Measurements from ENCODE around the gene TTYH3. TPM values are rescaled to one million over a fixed set of nuclear protein-coding genes. Genes with fewer than 3 reads are reported as not detected.
A peak's percentile ranks its signal among the peaks of the same experiment; 100 is the strongest.

TTYH3 gene
- total and polyA plus RNA-seq, 2 experiments from 2014 or later, result 46.3 to 108 TPM

DNA sequence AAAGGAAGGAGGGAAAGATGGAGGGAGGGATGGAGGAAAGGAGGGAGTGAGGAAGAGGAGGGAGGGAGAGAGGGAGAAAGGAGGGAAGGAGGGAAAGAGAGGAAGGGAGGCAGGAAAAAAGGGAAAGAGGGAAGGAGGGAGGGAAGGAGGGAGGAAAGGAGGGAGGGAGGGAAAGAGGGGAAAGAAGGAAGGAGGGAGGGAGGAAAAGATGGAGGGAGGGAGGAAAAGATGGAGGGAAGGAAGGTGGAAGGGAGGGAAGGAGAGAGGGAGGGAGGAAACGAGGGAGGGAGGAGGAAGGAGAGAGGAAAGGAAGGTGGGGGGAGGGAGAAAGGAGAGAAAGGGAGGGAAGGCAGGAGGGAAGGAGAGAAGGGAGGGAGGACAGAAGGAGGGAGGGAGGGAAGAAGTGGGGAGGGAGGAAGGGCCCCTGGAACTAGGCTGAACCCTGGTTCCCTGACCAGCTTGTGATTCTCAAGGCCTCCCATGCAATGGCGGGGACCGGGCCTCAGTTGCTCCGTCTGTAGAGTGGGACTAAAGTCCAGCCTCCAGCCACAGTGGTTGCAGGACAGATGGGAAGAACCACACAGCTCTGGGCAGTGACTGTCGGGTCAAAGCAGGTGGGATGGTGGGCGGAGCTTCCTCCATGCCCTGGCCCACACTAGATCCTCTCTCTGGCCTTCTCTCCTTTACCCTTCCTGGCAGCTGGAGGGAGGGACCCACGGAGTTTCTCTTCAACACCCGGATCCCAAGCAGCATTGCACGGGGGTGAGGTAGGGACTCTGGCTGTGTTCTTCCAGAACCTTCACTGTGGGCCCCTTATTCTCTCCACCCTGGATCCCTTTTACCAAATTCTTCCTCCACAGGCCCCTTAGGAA is 4.3 kb upstream of the TTYH3 start:
- no peaks in the 10 kb centered on the region for H3K36me3 ChIP-seq (replicated peaks; ENCODE audit: insufficient read depth, low read depth)
- H3K27ac ChIP-seq, result peak overlapping the region; percentile 77
- no peak overlapping the region for H3K4me3 ChIP-seq
- 74% methylated on average over 6 of the region's 9 CpGs for WGBS (ENCODE audit: low lambda C conversion rate, missing lambda C conversion rate)
- peaks cover 6% of the 10 kb centered on the region for H3K79me2 ChIP-seq
- no peak for DNase-seq (ENCODE audit: low spot score)
- no peaks in the 10 kb centered on the region for H3K27me3 ChIP-seq
- no peaks in the 10 kb centered on the region for H3K9me2 ChIP-seq (replicated peaks; ENCODE audit: insufficient read depth)
- H4K20me1 ChIP-seq (ENCODE audit: insufficient read depth, poor library complexity, severe bottlenecking), result no peaks in the 10 kb centered on the region
- H2AFZ ChIP-seq, result no peak overlapping the region
- no peak for TF ChIP-seq EZH2phosphoT487 (IDR thresholded peaks at IDR 0.05; ENCODE audit: low read depth, severe bottlenecking, unreplicated experiment)
- TF ChIP-seq, protein P1, sequence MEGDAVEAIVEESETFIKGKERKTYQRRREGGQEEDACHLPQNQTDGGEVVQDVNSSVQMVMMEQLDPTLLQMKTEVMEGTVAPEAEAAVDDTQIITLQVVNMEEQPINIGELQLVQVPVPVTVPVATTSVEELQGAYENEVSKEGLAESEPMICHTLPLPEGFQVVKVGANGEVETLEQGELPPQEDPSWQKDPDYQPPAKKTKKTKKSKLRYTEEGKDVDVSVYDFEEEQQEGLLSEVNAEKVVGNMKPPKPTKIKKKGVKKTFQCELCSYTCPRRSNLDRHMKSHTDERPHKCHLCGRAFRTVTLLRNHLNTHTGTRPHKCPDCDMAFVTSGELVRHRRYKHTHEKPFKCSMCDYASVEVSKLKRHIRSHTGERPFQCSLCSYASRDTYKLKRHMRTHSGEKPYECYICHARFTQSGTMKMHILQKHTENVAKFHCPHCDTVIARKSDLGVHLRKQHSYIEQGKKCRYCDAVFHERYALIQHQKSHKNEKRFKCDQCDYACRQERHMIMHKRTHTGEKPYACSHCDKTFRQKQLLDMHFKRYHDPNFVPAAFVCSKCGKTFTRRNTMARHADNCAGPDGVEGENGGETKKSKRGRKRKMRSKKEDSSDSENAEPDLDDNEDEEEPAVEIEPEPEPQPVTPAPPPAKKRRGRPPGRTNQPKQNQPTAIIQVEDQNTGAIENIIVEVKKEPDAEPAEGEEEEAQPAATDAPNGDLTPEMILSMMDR (IDR thresholded peaks at IDR 0.05; ENCODE audit: poor library complexity), result no peak
- TF ChIP-seq EZH2 (IDR thresholded peaks at IDR 0.05; ENCODE audit: borderline replicate concordance), result no peak
- H3K9me3 ChIP-seq (ENCODE audit: low read depth), result no peaks in the 10 kb centered on the region
- H3K4me2 ChIP-seq, result peak overlapping the region; percentile 13
- peaks cover 46% of the 10 kb centered on the region for H3K4me1 ChIP-seq (ENCODE audit: insufficient read depth)

DNA sequence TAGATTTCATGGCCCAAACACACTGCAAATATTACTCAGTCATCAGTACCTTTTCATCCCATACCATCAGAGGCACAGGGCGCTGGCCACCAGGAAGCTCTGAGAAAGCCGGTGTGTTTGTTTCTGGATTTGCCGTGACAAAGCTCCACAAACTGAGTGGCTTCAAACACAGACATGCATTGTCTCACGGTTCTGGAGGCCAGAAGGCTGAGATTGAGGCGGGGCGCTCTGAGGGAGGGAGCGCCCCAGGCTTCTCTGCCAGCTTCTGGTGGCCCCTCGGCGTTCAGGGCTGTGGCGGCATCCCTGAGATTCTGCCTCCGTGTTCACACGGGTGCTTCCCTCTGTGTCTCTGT is 3.7 kb upstream of the TTYH3 start:
- WGBS (ENCODE audit: low lambda C conversion rate, missing lambda C conversion rate), result 57% methylated on average over 12 of the region's 12 CpGs
- Histone ChIP-seq H3K9me2 (replicated peaks; ENCODE audit: insufficient read depth) (no peaks in the 10 kb centered on the region), H3K4me2 (peak overlapping the region; percentile 13), H3K79me2 (peaks cover 12% of the 10 kb centered on the region), H3K27me3 (no peaks in the 10 kb centered on the region), H4K20me1 (ENCODE audit: insufficient read depth, poor library complexity, severe bottlenecking) (no peaks in the 10 kb centered on the region), H3K27ac (peak overlapping the region; percentile 77), H2AFZ (no peak overlapping the region), H3K9me3 (ENCODE audit: low read depth) (no peaks in the 10 kb centered on the region), H3K4me3 (no peak overlapping the region), H3K36me3 (replicated peaks; ENCODE audit: insufficient read depth, low read depth) (no peaks in the 10 kb centered on the region), H3K4me1 (ENCODE audit: insufficient read depth) (peaks cover 40% of the 10 kb centered on the region)
- TF ChIP-seq, protein P1 (IDR thresholded peaks at IDR 0.05; ENCODE audit: poor library complexity), result no peak
- TF ChIP-seq EZH2phosphoT487 (IDR thresholded peaks at IDR 0.05; ENCODE audit: low read depth, severe bottlenecking, unreplicated experiment) (no peak), EZH2 (IDR thresholded peaks at IDR 0.05; ENCODE audit: borderline replicate concordance) (no peak)
- DNase-seq (ENCODE audit: low spot score), result no peak

DNA sequence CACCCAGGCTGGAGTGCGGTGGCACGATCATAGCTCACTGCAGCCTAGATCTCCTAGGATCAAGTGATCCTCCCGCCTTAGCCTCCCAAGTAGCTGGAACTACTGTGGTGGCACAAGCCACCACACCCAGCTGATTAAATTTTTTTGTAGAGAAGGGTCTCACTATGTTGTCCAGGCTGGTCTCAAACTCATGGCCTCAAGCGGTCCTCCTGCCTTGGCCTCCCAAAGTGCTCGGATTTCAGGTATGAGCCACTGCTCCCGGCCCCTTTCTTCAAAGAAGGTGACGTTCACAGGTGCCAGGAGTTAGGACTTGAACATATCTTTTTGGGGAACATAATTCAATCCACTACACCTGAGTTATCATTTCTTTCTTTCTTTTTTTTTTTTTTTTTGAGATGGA is 2.9 kb upstream of the TTYH3 start:
- peaks cover 5% of the 10 kb centered on the region for H4K20me1 ChIP-seq (ENCODE audit: insufficient read depth, poor library complexity, severe bottlenecking)
- H3K27me3 ChIP-seq, result no peaks in the 10 kb centered on the region
- H3K9me2 ChIP-seq (replicated peaks; ENCODE audit: insufficient read depth), result no peaks in the 10 kb centered on the region
- no peak for TF ChIP-seq EZH2 (IDR thresholded peaks at IDR 0.05; ENCODE audit: borderline replicate concordance)
- TF ChIP-seq, protein P1 (IDR thresholded peaks at IDR 0.05; ENCODE audit: poor library complexity), result no peak
- TF ChIP-seq EZH2phosphoT487 (IDR thresholded peaks at IDR 0.05; ENCODE audit: low read depth, severe bottlenecking, unreplicated experiment), result no peak
- WGBS (ENCODE audit: low lambda C conversion rate, missing lambda C conversion rate), result 96% methylated on average over 7 of the region's 7 CpGs
- no peak overlapping the region for H2AFZ ChIP-seq
- no peak overlapping the region for H3K4me2 ChIP-seq
- peaks cover 20% of the 10 kb centered on the region for H3K79me2 ChIP-seq
- no peak overlapping the region for H3K4me3 ChIP-seq
- peak overlapping the region; percentile 77 for H3K27ac ChIP-seq
- no peaks in the 10 kb centered on the region for H3K9me3 ChIP-seq (ENCODE audit: low read depth)
- H3K36me3 ChIP-seq (replicated peaks; ENCODE audit: insufficient read depth, low read depth), result no peaks in the 10 kb centered on the region
- peaks cover 37% of the 10 kb centered on the region for H3K4me1 ChIP-seq (ENCODE audit: insufficient read depth)
- DNase-seq (ENCODE audit: low spot score), result no peak

Data from hepatocyte (in vitro differentiated cells).